NCI-H82 treated with DMSO at 0.1 percent for 48 hours (cell line): Measurements from ENCODE around the gene B9D1.
"Not testable (repeated sequence)": the region's sequence is repeated elsewhere in the genome, so short reads cannot be mapped to it uniquely, and the experiment has no call there.

ENCODE experiments used
- DNase-seq: peaks from one replicate; lab custom pipeline; 2025; ENCODE audit not compliant: unreplicated experiment; lab: John Stamatoyannopoulos, UW

Gene B9D1

GRCh38 chr17:19360772-19361171 lies 1.8 kb downstream of the B9D1 start:
- no peak for DNase-seq

DNA sequence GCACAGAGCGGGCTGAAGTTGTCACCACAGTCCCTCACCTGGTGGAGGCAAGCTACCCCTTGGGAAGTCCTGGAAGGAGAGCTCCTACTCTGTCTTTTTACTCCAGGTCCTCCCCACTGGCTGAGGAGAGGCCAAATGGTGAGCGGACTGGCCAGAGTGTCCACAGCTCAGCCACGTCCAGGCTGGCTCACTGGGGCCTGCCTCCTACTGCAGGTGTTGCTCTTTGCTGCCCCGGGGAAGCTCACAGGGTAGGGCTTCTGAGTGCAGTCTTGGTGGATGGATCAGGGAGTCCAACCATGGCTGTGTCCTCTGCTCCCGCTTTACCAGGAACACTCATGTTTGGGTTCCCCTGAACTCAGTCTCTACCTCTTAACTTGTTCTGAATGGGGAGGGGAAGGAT lies 2.7 kb downstream of the B9D1 start:
- no peak for DNase-seq

DNA sequence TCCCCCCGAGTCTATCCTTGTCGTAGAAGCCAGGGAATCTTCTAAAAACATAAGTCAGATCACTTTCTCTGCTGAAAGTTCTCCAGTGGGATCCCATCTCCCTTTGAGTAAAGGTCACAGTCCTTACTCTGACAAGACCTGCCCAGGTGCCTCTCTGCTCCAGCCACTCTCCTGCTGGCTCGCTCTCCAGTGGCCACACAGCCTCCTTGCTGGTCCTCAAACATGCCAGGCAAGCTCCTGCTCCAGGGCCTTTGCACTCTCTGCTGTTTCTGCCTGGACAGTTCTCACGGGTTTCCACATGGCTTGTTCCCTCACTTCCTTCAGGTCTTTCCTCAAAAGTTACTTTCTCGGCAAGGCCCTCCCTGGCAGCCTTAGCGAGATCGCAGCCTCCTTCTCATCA lies 3.4 kb downstream of the B9D1 start:
- DNase-seq, result no peak

GRCh38 chr17:19357761-19358160 lies 4.8 kb downstream of the B9D1 start:
- DNase-seq, result no peak

- DNase-seq, result no peak
Measured at GRCh38 chr17:19357351-19357750, 5.2 kb downstream of the B9D1 start.

GRCh38 chr17:19354748-19355147 lies 7.8 kb downstream of the B9D1 start:
- no peak for DNase-seq

DNA sequence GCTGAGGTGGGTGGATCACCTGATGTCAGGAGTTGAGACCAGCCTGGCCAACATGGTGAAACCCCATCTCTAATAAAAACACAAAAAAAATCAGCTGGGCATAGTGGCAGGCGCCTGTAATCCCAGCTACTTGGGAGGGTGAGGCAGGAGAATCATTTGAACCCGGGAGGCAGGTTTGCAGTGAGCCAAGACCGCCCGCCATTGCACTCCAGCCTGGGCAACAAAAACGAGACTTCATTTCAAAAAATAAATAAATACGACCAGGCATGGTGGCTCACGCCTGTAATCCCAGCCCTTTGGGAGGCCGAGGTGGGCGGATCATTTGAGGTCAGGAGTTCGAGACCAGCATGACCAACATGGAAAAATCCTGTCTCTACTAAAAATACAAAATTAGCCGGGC lies 9.1 kb downstream of the B9D1 start:
- DNase-seq, result not testable (repeated sequence)

DNA sequence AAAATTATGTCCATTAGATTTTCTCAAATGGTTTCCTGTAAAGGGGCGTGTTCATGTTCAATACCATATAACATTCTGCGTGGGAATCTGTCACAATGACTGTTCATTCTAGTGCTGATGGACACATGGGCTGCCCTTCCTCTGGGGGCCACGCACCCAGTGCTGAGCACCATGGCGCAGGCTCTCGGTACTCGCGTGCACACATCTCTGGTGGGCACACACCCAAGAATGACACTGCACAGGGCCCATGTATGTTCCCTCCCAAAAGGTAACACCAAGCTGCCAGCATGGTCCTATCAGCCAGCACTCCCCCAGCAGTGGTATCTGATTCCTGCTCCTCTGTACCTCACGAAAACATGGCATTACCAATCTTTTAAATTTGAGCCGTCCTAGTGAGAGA lies 13.7 kb downstream of the B9D1 start:
- no peak for DNase-seq

- DNase-seq, result no peak
Measured at GRCh38 chr17:19348081-19348650, 14.4 kb downstream of the B9D1 start.

- DNase-seq, result no peak
Measured at GRCh38 chr17:19347323-19348080, 15.0 kb downstream of the B9D1 start.

GRCh38 chr17:19346351-19347255 lies 15.9 kb downstream of the B9D1 start:
- peak; percentile 71 for DNase-seq

- DNase-seq, result no peak
Measured at GRCh38 chr17:19345486-19346350, 16.8 kb downstream of the B9D1 start.

DNA sequence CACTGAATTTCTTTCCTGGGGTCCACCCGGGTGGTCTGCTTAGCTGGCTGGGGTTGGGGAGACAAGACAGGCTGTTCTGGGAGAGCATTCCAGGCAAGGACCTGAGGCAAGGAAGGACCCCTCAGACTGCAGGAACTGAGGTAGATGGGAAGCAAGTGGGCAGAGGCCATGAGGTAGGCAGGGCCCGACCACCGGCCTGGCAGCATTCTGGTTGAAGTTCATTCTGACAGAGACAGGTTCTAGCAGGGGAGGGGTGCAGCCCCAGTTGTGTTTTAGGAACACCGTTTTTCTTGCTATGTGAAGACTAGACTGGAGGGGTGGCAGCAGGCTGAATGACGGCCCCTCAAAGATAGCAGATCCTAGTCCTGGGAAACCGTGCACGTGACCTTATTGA lies 17.5 kb downstream of the B9D1 start:
- no peak for DNase-seq

- no peak for DNase-seq
Measured at GRCh38 chr17:19344311-19345066, 18.0 kb downstream of the B9D1 start.

DNA sequence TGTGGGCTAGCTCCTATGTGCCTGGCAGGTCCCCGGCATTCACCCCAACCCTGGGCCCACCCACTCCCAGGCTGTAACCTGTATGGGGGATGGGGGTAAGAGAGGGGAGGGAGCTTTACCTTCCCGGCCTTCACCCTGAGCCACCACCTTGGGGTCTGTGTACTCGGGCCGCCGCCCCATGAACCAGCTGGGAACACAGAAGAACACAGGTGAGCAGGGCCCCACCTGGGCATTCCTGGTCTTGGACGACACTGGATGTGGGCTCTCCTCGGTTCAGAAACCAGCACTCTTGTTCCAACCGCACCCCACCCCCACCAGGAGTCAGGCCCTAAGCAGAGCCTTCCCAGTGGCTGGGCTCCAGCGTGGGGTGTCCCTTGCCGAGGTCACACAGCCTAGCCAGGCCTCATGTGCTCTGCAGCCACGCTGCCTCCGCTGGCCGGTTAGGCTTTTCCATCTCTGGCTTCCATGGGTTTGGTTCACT lies 18.8 kb downstream of the B9D1 start:
- DNase-seq, result no peak

DNA sequence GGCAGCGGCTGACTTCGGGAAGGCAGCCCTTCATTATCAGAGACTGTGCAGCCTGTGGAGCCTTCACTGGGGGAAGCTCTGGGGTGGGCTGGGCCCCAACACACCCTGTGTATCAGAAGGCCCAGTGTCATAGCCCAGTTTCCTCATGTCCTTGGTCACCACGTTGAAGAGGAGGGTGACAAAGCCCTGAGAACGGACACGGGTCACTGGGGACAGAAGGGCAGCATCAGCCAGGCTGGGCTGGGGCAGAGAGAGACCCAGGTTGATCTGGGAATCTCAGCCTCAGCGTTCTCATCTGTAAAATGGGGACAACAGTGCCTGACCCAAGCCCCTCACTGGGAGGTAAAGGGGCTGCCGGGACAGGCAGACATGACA lies 19.3 kb downstream of the B9D1 start:
- no peak for DNase-seq

GRCh38 chr17:19342611-19343255 lies 19.8 kb downstream of the B9D1 start:
- DNase-seq, result no peak

GRCh38 chr17:19341641-19342610 lies 20.6 kb downstream of the B9D1 start:
- no peak for DNase-seq
